NCI-H526 (cell line): ENCODE measurements around the gene PSPC1.
"Not testable (repeated sequence)": the region's sequence is repeated elsewhere in the genome, so short reads cannot be mapped to it uniquely, and the experiment has no call there.

ENCODE experiments used
- DNase-seq, 2 experiments: peaks; one replicate each; lab custom pipeline; 2025; lab: John Stamatoyannopoulos, UW

The PSPC1 gene

GRCh38 chr13:19782727-19783682, at the start of gene PSPC1:
TSS of gene PSPC1 (minus strand) at chr13:19782945. CDS start at chr13:19782757, 188 bp downstream.
- peak; percentile 94 to 98 for DNase-seq

GRCh38 chr13:19822673-19823072, 39.9 kb upstream of the PSPC1 start:
- no peak for DNase-seq

GRCh38 chr13:19818223-19818842, 35.6 kb upstream of the PSPC1 start:
- peak; percentile 19 to 74 for DNase-seq

GRCh38 chr13:19817510-19818158, 34.9 kb upstream of the PSPC1 start:
- DNase-seq: no peak

- DNase-seq: no peak
Measured at GRCh38 chr13:19817106-19817505, 34.4 kb upstream of the PSPC1 start.

GRCh38 chr13:19815842-19816241, 33.1 kb upstream of the PSPC1 start:
- DNase-seq: not testable (repeated sequence)

GRCh38 chr13:19810996-19811881, 28.5 kb upstream of the PSPC1 start:
- no peak for DNase-seq

- no peak for DNase-seq
Measured at GRCh38 chr13:19810151-19810550, 27.4 kb upstream of the PSPC1 start.

- DNase-seq: no peak
Measured at GRCh38 chr13:19805765-19806164, 23.0 kb upstream of the PSPC1 start.

GRCh38 chr13:19795956-19796355, 13.2 kb upstream of the PSPC1 start:
- DNase-seq: no peak

- peak in 1 of 2 experiments; percentile 8 for DNase-seq
Measured at GRCh38 chr13:19794631-19795030, 11.9 kb upstream of the PSPC1 start.

- DNase-seq: no peak
Measured at GRCh38 chr13:19791953-19792537, 9.3 kb upstream of the PSPC1 start.

GRCh38 chr13:19782049-19782726, 557 bp downstream of the PSPC1 start:
- peak; percentile 56 to 89 for DNase-seq

- peak in 1 of 2 experiments; percentile 42 for DNase-seq
Measured at GRCh38 chr13:19781526-19781925, 1.2 kb downstream of the PSPC1 start.

- DNase-seq: peak in 1 of 2 experiments; percentile 51
Measured at GRCh38 chr13:19780753-19781418, 1.9 kb downstream of the PSPC1 start.

- DNase-seq: no peak
Measured at GRCh38 chr13:19772306-19772705, 10.4 kb downstream of the PSPC1 start.

- DNase-seq: no peak
Measured at GRCh38 chr13:19769854-19770253, 12.9 kb downstream of the PSPC1 start.

GRCh38 chr13:19767966-19768365, 14.8 kb downstream of the PSPC1 start:
- no peak for DNase-seq

- DNase-seq: no peak
Measured at GRCh38 chr13:19766591-19766990, 16.2 kb downstream of the PSPC1 start.

GRCh38 chr13:19764237-19764636, 18.5 kb downstream of the PSPC1 start:
- DNase-seq: no peak
